Choroid plexus epithelial cell (primary cell): Measurements from ENCODE around the gene LCE2D.
"Not testable (repeated sequence)": the region's sequence is repeated elsewhere in the genome, so short reads cannot be mapped to it uniquely, and the experiment has no call there.

ENCODE experiments used
- DNase-seq: peaks from one replicate; pipeline ENCODE4 v3.0.0-alpha.2; 2010; ENCODE audit warnings: low read depth
- H3K4me3 ChIP-seq: 2 replicates; pipeline ENCODE4 v1.5.1; 2011; ENCODE audit warnings: low read depth, mild to moderate bottlenecking, control low read depth, low read length, moderate library complexity
- TF ChIP-seq, protein P1 (sequence below): conservative IDR thresholded peaks from 2 replicates; pipeline ENCODE4 v1.5.1; 2011; ENCODE audit warnings: low read depth, mild to moderate bottlenecking, control low read depth, inconsistent platforms, low read length, moderate library complexity

Gene LCE2D

GRCh38 chr1:152658649-152659048, 4.5 kb upstream of the LCE2D start:
- TF ChIP-seq, protein P1, sequence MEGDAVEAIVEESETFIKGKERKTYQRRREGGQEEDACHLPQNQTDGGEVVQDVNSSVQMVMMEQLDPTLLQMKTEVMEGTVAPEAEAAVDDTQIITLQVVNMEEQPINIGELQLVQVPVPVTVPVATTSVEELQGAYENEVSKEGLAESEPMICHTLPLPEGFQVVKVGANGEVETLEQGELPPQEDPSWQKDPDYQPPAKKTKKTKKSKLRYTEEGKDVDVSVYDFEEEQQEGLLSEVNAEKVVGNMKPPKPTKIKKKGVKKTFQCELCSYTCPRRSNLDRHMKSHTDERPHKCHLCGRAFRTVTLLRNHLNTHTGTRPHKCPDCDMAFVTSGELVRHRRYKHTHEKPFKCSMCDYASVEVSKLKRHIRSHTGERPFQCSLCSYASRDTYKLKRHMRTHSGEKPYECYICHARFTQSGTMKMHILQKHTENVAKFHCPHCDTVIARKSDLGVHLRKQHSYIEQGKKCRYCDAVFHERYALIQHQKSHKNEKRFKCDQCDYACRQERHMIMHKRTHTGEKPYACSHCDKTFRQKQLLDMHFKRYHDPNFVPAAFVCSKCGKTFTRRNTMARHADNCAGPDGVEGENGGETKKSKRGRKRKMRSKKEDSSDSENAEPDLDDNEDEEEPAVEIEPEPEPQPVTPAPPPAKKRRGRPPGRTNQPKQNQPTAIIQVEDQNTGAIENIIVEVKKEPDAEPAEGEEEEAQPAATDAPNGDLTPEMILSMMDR = no peak
- H3K4me3 ChIP-seq = no peak overlapping the region
- DNase-seq = no peak

GRCh38 chr1:152666171-152666570, 3.0 kb downstream of the LCE2D start:
- DNase-seq, H3K4me3 ChIP-seq: not testable (repeated sequence)

DNA sequence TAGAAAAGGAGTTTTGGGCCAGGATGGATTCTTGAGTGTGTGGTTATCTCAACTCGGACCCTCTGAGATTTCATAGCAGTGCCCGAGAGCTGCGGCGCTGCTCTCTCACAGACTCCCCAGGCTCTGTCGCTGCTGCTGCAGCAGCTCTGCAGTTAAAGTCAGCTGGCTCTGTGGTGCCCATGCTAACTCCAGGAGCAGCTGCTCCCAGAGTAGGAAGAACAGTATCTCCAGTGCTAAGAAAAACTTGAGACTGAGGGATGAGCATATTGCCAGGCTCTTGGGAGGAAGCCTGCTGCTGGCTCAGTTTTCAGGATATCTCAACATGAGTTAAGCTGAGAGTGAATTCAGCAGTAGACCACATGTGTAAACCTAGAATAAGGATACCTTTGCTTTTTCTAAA, 4.5 kb downstream of the LCE2D start:
- H3K4me3 ChIP-seq = no peak overlapping the region
- TF ChIP-seq, protein P1 = no peak
- DNase-seq = no peak

- H3K4me3 ChIP-seq = no peak overlapping the region
- TF ChIP-seq, protein P1 = no peak
- no peak for DNase-seq
These were observed 9.8 kb downstream of the LCE2D start for GRCh38 chr1:152673016-152673415.

DNA sequence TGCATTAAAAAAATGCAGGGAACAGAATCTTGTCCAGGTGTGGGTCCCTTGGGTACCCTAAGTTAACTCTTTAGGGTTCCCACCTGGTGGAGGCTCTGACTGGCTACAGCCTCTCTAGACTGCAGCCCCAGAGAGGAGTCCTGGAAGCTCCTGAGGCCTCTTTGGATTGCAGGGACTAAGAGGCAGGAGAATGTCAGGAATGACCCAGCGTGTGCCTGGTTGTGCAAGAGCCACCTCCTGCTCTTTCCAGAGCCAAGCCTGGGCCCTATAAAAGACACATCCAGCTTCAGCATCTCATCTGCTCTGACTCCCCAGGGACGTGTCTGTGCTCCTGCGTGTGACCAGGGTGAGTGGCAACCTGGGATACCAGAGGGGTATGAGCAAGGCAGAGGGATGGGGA, 11.8 kb downstream of the LCE2D start, which contains the start of gene LCE2C:
TSS of gene LCE2C (plus strand) at position 297 of the 400 bp plus-strand sequence. CDS start 737 bp downstream, outside the sequence.
- not testable (repeated sequence) for H3K4me3 ChIP-seq, DNase-seq

- TF ChIP-seq, protein P1 = no peak
- H3K4me3 ChIP-seq = no peak overlapping the region
- DNase-seq = no peak
These were observed 16.3 kb downstream of the LCE2D start for GRCh38 chr1:152679459-152679858.

- no peak for DNase-seq
- TF ChIP-seq, protein P1 = no peak
- H3K4me3 ChIP-seq = no peak overlapping the region
These were observed 18.4 kb downstream of the LCE2D start for GRCh38 chr1:152681616-152682015.

DNA sequence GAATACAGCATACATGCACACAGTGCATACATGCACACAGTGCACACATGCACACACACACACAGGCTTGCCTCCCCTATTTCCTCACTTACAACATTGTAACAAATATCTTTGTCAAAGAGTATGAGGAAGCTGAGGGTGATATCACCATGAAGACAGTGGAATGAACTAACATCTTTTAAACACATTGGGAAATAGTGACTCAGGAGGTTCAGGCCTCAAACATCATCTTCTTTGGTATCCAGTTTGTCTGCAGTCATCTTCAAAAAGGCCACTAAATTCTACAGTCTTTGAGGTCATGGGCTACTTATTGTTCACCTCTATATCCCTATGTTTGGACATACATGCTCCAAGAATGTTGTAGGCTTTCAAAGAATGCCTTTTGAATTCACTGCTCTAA, 20.7 kb downstream of the LCE2D start:
- no peak for DNase-seq
- TF ChIP-seq, protein P1 = no peak
- H3K4me3 ChIP-seq = no peak overlapping the region

DNA sequence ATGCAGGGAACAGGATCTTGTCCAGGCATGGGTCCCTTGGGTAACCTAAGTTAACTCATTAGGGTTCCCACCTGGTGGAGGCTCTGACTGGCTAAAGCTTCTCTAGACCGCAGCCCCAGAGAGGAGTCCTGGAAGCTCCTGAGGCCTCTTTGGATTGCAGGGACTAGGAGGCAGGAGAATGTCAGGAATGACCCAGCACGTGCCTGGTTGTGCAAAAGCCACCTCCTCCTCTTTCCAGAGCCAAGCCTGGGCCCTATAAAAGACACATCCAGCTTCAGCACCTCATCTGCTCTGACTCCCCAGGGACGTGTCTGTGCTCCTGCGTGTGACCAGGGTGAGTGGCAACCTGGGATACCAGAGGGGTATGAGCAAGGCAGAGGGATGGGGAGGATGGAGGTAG, 22.6 kb downstream of the LCE2D start, which contains the start of gene LCE2B:
TSS of gene LCE2B (plus strand) at position 301 of the 400 bp plus-strand sequence. CDS start 721 bp downstream, outside the sequence.
- DNase-seq, H3K4me3 ChIP-seq: not testable (repeated sequence)
